Measurements from ENCODE around the gene C14orf93.

Gene C14orf93

GRCh38 chr14:22987291-22987690 is 22.7 kb downstream of the C14orf93 start:
- Histone ChIP-seq H3K4me1 (ENCODE audit: insufficient read depth, low read length, poor library complexity, severe bottlenecking) (peaks cover 5% of the 10 kb centered on the region), H3K4me2 (ENCODE audit: low read depth, low read length, poor library complexity, severe bottlenecking) (no peak overlapping the region), H3K36me3 (ENCODE audit: insufficient read depth, low read length) (no peaks in the 10 kb centered on the region), H3K9me2 (replicated peaks; ENCODE audit: low read depth, low read length) (no peaks in the 10 kb centered on the region), H3F3A (ENCODE audit: low read depth) (no peaks in the 10 kb centered on the region), H2AFZ (ENCODE audit: low read length) (no peak overlapping the region), H3K9me3 (ENCODE audit: insufficient read depth, low read depth, low read length) (no peaks in the 10 kb centered on the region), H3K4me3 (ENCODE audit: low read length, poor library complexity, severe bottlenecking) (no peak overlapping the region), H4K20me1 (ENCODE audit: insufficient read depth, low read length, poor library complexity, severe bottlenecking) (no peaks in the 10 kb centered on the region), H3K79me2 (ENCODE audit: insufficient read depth, low read length) (peaks cover under 1% of the 10 kb centered on the region; the same call in 1 of the 2 replicates), H3K27me3 (ENCODE audit: insufficient read depth, low read length, poor library complexity, severe bottlenecking) (no peaks in the 10 kb centered on the region), H3K9ac (ENCODE audit: low read depth, low read length, poor library complexity, severe bottlenecking) (no peak overlapping the region)
- no peak for TF ChIP-seq EZH2phosphoT487 (IDR thresholded peaks at IDR 0.05; ENCODE audit: borderline replicate concordance)
- TF ChIP-seq CTCF (conservative IDR thresholded peaks at IDR 0.05; ENCODE audit: low read length) = no peak

GRCh38 chr14:22986508-22987054 is 23.4 kb downstream of the C14orf93 start:
- Histone ChIP-seq H3K4me2 (ENCODE audit: low read depth, low read length, poor library complexity, severe bottlenecking) (no peak overlapping the region), H3K9ac (ENCODE audit: low read depth, low read length, poor library complexity, severe bottlenecking) (no peak overlapping the region), H3K4me1 (ENCODE audit: insufficient read depth, low read length, poor library complexity, severe bottlenecking) (peaks cover 5% of the 10 kb centered on the region), H3K4me3 (ENCODE audit: low read length, poor library complexity, severe bottlenecking) (no peak overlapping the region), H3K9me3 (ENCODE audit: insufficient read depth, low read depth, low read length) (no peaks in the 10 kb centered on the region), H2AFZ (ENCODE audit: low read length) (no peak overlapping the region), H3K27me3 (ENCODE audit: insufficient read depth, low read length, poor library complexity, severe bottlenecking) (no peaks in the 10 kb centered on the region), H3F3A (ENCODE audit: low read depth) (no peaks in the 10 kb centered on the region), H3K36me3 (ENCODE audit: insufficient read depth, low read length) (no peaks in the 10 kb centered on the region), H4K20me1 (ENCODE audit: insufficient read depth, low read length, poor library complexity, severe bottlenecking) (no peaks in the 10 kb centered on the region), H3K79me2 (ENCODE audit: insufficient read depth, low read length) (peaks cover 8% of the 10 kb centered on the region), H3K9me2 (replicated peaks; ENCODE audit: low read depth, low read length) (no peaks in the 10 kb centered on the region)
- no peak for TF ChIP-seq EZH2phosphoT487 (IDR thresholded peaks at IDR 0.05; ENCODE audit: borderline replicate concordance)
- TF ChIP-seq CTCF (conservative IDR thresholded peaks at IDR 0.05; ENCODE audit: low read length) = peak; percentile 93

DNA sequence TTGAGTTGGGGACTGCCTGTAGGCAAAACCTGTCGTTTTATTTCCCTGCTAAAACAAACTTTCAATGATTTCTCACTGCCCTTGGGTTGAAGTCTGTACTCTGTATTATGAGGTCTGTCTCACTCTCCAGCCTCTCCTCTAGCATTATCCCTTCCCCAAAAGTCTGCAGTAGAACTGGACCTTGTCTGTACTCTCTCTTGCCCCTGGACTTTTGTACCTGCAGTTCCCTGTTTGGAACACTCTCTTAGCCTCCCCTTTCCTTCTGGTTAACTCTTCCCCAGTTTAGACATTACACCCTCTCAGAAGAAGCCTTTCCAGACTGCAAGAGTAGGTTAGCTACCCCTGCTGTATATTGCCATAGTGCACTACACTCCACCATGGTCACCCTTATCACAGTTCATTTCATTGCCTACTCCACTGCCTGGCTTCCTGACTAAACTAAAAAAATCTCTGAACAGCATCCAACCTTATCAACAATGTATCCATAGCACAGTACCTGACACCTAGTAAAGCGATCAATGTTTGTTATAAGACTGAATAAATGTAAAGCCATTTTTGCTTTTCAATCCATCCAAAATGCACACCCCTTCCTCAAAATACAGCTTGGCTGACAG is 23.9 kb downstream of the C14orf93 start:
- H3K9ac ChIP-seq (ENCODE audit: low read depth, low read length, poor library complexity, severe bottlenecking) = no peak overlapping the region
- H3K27me3 ChIP-seq (ENCODE audit: insufficient read depth, low read length, poor library complexity, severe bottlenecking) = no peaks in the 10 kb centered on the region
- no peak overlapping the region for H2AFZ ChIP-seq (ENCODE audit: low read length)
- peaks cover 13% of the 10 kb centered on the region for H3K79me2 ChIP-seq (ENCODE audit: insufficient read depth, low read length)
- H3K4me1 ChIP-seq (ENCODE audit: insufficient read depth, low read length, poor library complexity, severe bottlenecking) = peaks cover 5% of the 10 kb centered on the region
- no peaks in the 10 kb centered on the region for H3K9me2 ChIP-seq (replicated peaks; ENCODE audit: low read depth, low read length)
- H3K4me3 ChIP-seq (ENCODE audit: low read length, poor library complexity, severe bottlenecking) = no peak overlapping the region
- TF ChIP-seq EZH2phosphoT487 (IDR thresholded peaks at IDR 0.05; ENCODE audit: borderline replicate concordance) (no peak), CTCF (conservative IDR thresholded peaks at IDR 0.05; ENCODE audit: low read length) (no peak)
- H3K9me3 ChIP-seq (ENCODE audit: insufficient read depth, low read depth, low read length) = no peaks in the 10 kb centered on the region
- no peaks in the 10 kb centered on the region for H3K36me3 ChIP-seq (ENCODE audit: insufficient read depth, low read length)
- no peaks in the 10 kb centered on the region for H3F3A ChIP-seq (ENCODE audit: low read depth)
- H4K20me1 ChIP-seq (ENCODE audit: insufficient read depth, low read length, poor library complexity, severe bottlenecking) = no peaks in the 10 kb centered on the region
- H3K4me2 ChIP-seq (ENCODE audit: low read depth, low read length, poor library complexity, severe bottlenecking) = no peak overlapping the region
